ENCODE data around the gene PTDSS2. TPM values are rescaled to one million over a fixed set of nuclear protein-coding genes. Genes with fewer than 3 reads are reported as not detected.

Gene PTDSS2
- total and polyA plus RNA-seq, 4 experiments from 2014 or later = 5.5 to 26.1 (median 14.8) TPM

DNA sequence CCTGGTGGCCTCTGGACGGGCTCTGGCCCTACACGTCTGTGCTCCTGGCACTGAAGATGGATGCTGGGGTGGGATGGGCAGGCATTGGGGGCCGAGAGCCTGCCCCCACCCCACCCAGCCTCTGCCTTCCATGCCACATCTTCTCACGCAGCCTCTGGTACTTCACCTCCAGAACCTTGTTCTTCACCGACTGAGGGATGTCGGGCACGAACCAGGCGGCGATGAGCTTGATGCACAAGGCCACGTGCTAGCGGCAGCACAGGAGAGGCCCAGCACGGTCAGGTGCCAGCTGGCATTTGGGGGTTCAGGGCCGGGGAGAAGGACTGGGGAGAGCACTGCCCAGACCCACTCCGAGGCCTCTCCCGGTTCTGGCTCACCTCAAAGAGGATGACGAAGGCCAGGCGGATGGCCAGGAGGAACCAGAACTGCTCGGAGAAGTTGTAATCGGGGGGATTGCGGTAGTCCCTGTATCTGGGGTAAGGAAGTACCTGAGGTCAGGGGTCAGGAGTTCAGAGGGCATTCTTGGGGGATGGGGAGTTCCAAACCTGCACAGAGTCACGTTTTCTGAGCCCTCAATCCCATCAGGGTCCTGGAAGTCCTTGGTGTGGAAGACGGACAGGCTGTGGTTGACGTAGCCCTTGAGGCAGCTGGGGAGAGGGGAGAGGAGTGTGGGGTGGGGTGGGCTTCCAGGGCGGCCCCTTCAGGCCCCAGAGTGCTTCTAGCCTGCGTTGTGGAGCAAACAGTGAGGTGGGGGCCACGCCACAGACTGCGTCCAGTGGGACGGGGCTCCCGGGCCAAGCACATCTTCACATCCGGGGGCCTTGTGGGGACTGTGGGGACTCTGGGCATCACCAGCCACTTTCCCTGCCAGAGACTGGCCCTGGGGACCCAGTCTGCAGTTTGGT is 31.5 kb upstream of the PTDSS2 start:
- peak overlapping the region in 2 of 7 donors; percentile 79 to 82 for H3K27ac Mint-ChIP-seq
- peak in 1 of 5 donors; percentile 38 for DNase-seq

DNA sequence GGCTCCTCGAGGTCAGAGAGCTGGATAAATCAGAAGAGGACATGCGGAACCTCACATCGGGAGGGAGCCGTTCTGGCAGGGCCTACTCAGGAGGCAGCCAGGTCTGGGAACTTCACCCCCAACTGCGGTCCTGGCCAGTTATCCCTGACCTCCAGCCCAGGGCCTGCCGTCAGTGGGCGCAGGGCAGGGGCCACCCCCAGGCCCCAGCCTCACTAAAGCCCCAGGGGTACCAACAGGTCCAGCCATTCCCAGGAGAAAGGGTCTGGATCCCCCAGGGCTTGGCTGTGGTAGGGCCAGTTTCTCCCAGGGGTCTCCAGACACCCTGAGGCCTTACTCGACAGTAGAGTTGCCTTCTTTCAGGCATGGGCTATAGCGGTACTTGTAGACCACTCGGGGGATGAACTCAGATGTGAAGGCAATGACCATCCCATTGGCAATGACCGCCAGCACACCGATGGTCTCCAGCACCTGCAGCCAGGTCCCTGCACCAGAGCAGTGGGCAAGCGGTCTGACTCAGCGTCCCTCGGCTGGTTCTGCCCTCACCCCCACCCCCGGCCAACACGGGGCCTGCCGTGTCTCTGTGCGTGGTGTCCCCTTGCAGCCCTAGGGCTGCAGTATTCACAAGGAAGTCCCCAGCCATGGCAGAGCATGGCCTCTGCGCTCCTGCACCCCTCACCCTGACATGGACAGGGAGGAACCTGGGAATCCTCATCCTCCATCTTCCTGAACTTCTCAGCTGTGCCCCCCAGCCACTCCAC is 30.7 kb upstream of the PTDSS2 start:
- H3K4me1 Mint-ChIP-seq = peaks cover 2 to 31% (median 8%) of the 10 kb centered on the region in 4 donors
- peak overlapping the region in 2 of 8 donors; percentile 6 to 57 for H3K4me3 Mint-ChIP-seq
- DNase-seq = peak in 1 of 5 donors; percentile 22

More for the DNA sequence above, 31.5 kb upstream of the PTDSS2 start:
- ChIA-PET POLR2A (ENCODE audit: partially characterized antibody) (interaction anchor here (6.7 to 16.3 kb wide), 2 partner anchors 12 to 30 kb away, joined by 184 to 539 read pairs; partner anchors contain the start of genes ANO9 and PTDSS2), CTCF (ENCODE audit: partially characterized antibody) (interaction anchor here (9.3 kb wide), 1 partner anchor 32 kb away, joined by 103 read pairs; the partner anchor contains the start of gene PTDSS2)
- no peaks in the 10 kb centered on the region for H3K27me3 ChIP-seq (ENCODE audit: insufficient read depth, low read length)
- H3K36me3 ChIP-seq (ENCODE audit: insufficient read depth, low read length) = no peaks in the 10 kb centered on the region
- H3K4me1 ChIP-seq (ENCODE audit: insufficient read depth, low read length) = peaks cover 20% of the 10 kb centered on the region
- no peak overlapping the region for H3K4me3 ChIP-seq (ENCODE audit: low read length in 2 of 2)
- intact Hi-C loops (cut with micrococcal nuclease) = no loop called here
- no peak overlapping the region for H3K27ac ChIP-seq (ENCODE audit: low read depth, low read length)
- H3K36me3 Mint-ChIP-seq = peaks cover 4 to 15% of the 10 kb centered on the region in 2 donors
- no peaks in the 10 kb centered on the region for H3K9me3 Mint-ChIP-seq
- peak overlapping the region in 3 of 8 donors; percentile 57 to 73 (median 72) for H3K4me3 Mint-ChIP-seq
- H3K27me3 Mint-ChIP-seq = no peaks in the 10 kb centered on the region
- H3K4me1 Mint-ChIP-seq = peaks cover 2 to 35% (median 11%) of the 10 kb centered on the region in 4 donors
- no peaks in the 10 kb centered on the region for H3K9me3 ChIP-seq (ENCODE audit: control insufficient read depth in 1 of 2, low read length in 2 of 2)

DNA sequence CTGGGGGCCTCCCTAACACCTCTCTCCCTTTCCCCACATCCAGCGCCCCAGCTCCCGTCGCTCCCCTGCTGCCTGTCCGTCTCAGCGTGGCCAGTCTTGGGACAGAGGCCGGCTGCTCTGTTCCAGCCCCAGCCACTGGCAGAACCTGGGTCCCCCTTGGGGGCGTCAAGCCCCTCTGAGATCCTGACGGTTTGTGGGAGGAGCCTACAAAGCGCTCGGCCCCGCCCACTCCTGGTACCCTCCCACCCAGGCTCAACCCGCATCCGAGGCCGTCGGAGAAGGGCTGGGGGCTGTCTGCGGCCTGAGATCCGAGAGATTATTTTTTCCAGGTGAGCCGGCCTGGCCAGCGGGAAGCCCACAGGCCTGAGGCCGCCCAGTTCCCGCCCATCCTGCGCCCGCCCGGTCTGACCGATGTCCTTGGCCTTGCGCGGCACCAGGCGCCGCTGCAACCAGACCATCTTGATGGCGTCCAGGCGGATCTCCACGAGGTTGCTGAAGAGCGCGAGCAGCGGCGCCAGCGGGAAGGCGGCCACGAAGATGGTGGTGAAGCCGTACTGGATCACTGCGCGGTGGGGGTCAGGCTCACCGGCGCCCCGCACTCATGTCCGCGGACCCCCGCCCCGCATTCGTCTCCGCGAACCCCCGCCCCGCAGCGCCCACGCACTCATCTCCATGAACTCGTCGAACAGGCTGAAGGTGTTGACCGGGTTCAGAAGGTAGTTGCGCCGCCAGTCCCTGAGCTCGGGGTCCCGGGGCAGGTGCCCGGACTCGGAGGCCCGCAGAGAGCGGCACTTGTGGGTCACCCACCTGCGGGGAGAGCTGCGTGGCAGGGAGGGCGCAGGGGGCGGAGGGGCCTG is 29.8 kb upstream of the PTDSS2 start:
- ChIA-PET CTCF (ENCODE audit: partially characterized antibody) (no interaction called here), POLR2A (ENCODE audit: partially characterized antibody) (no interaction called here)
- Histone ChIP-seq H3K4me3 (ENCODE audit: low read length in 2 of 2) (no peak overlapping the region), H3K27me3 (ENCODE audit: insufficient read depth, low read length) (no peaks in the 10 kb centered on the region), H3K36me3 (ENCODE audit: insufficient read depth, low read length) (no peaks in the 10 kb centered on the region), H3K4me1 (ENCODE audit: insufficient read depth, low read length) (peaks cover 14% of the 10 kb centered on the region), H3K27ac (ENCODE audit: low read depth, low read length) (no peak overlapping the region), H3K9me3 (ENCODE audit: control insufficient read depth in 1 of 2, low read length in 2 of 2) (no peaks in the 10 kb centered on the region)
- peak overlapping the region in 4 of 7 donors; percentile 32 to 70 (median 47) for H3K27ac Mint-ChIP-seq
- peak in 1 of 5 donors; percentile 9 for DNase-seq
- peaks cover 0 to 23% (median 2%) of the 10 kb centered on the region in 4 donors for H3K4me1 Mint-ChIP-seq
- peak overlapping the region in 1 of 8 donors; percentile 6 for H3K4me3 Mint-ChIP-seq
- peaks cover 13% of the 10 kb centered on the region in 2 donors for H3K36me3 Mint-ChIP-seq
- no peaks in the 10 kb centered on the region for H3K9me3 Mint-ChIP-seq
- intact Hi-C loops (cut with micrococcal nuclease) = no loop called here
- no peaks in the 10 kb centered on the region for H3K27me3 Mint-ChIP-seq

More for the DNA sequence above, 30.7 kb upstream of the PTDSS2 start:
- H3K36me3 ChIP-seq (ENCODE audit: insufficient read depth, low read length) = no peaks in the 10 kb centered on the region
- H3K9me3 ChIP-seq (ENCODE audit: control insufficient read depth in 1 of 2, low read length in 2 of 2) = no peaks in the 10 kb centered on the region
- peak overlapping the region in 3 of 7 donors; percentile 32 to 82 (median 37) for H3K27ac Mint-ChIP-seq
- intact Hi-C loops (cut with micrococcal nuclease) = no loop called here
- peaks cover 16% of the 10 kb centered on the region for H3K4me1 ChIP-seq (ENCODE audit: insufficient read depth, low read length)
- H3K27ac ChIP-seq (ENCODE audit: low read depth, low read length) = no peak overlapping the region
- H3K27me3 ChIP-seq (ENCODE audit: insufficient read depth, low read length) = no peaks in the 10 kb centered on the region
- H3K9me3 Mint-ChIP-seq = no peaks in the 10 kb centered on the region
- H3K27me3 Mint-ChIP-seq = no peaks in the 10 kb centered on the region
- ChIA-PET POLR2A (ENCODE audit: partially characterized antibody) (interaction anchor here (6.7 to 16.3 kb wide), 2 partner anchors 13 to 29 kb away, joined by 184 to 539 read pairs; partner anchors contain the start of genes ANO9 and PTDSS2), CTCF (ENCODE audit: partially characterized antibody) (no interaction called here)
- H3K4me3 ChIP-seq (ENCODE audit: low read length in 2 of 2) = no peak overlapping the region
- peaks cover 6 to 15% of the 10 kb centered on the region in 2 donors for H3K36me3 Mint-ChIP-seq

DNA sequence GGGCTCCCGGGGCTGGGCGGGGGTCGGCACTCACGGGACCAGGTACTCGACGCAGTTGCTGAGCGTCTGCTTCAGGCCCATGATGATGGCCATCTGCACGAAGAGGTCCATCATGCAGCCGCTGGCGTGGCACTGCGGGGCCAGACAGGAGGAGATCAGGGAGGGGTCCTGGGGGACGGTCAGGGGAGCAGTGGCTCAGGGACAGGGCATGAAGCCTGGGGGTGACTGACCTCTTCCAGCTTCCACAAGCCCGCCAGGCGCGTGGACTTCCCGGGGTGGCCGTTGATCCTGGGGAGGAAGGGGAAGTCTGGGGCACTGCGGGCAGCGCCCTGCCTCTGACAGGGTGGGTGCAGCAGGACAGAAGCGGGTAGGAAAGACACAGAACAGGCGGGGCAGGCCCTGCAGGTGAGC is 29.2 kb upstream of the PTDSS2 start:
- H3K27ac ChIP-seq (ENCODE audit: low read depth, low read length) = no peak overlapping the region
- ChIA-PET POLR2A (ENCODE audit: partially characterized antibody) (no interaction called here), CTCF (ENCODE audit: partially characterized antibody) (no interaction called here)
- Mint-ChIP-seq H3K9me3 (no peaks in the 10 kb centered on the region), H3K27ac (no peak overlapping the region), H3K4me3 (no peak overlapping the region), H3K4me1 (peaks cover 0 to 16% (median 2%) of the 10 kb centered on the region in 4 donors), H3K27me3 (no peaks in the 10 kb centered on the region), H3K36me3 (peaks cover 16 to 17% of the 10 kb centered on the region in 2 donors)
- H3K4me1 ChIP-seq (ENCODE audit: insufficient read depth, low read length) = peaks cover 8% of the 10 kb centered on the region
- peak in 1 of 5 donors; percentile 30 for DNase-seq
- no peaks in the 10 kb centered on the region for H3K27me3 ChIP-seq (ENCODE audit: insufficient read depth, low read length)
- intact Hi-C loops (cut with micrococcal nuclease) = no loop called here
- no peaks in the 10 kb centered on the region for H3K9me3 ChIP-seq (ENCODE audit: control insufficient read depth in 1 of 2, low read length in 2 of 2)
- H3K36me3 ChIP-seq (ENCODE audit: insufficient read depth, low read length) = no peaks in the 10 kb centered on the region
- H3K4me3 ChIP-seq (ENCODE audit: low read length in 2 of 2) = no peak overlapping the region

DNA sequence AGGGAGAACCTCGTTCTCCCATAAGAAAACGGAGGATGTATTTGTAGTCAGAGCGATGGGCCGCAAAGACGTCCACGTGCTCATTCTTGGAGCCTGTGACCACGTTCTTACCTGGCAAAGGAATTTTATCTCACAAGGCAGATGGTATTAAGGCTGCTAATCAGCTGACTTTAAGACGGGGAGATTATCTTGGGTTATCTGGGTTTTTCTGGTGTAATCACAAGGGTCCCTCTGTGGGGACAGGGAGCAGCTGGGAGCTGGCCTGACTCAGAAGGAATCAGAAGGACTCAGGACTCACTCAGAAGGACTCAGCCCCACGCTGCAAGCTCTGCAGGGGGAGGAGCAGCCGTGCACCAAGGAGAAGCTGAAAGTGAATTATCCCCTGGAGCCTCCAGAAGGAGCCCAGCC is 27.8 kb upstream of the PTDSS2 start:
- peak overlapping the region in 3 of 7 donors; percentile 5 to 68 (median 32) for H3K27ac Mint-ChIP-seq
- Histone ChIP-seq H3K27me3 (ENCODE audit: insufficient read depth, low read length) (no peaks in the 10 kb centered on the region), H3K9me3 (ENCODE audit: control insufficient read depth in 1 of 2, low read length in 2 of 2) (no peaks in the 10 kb centered on the region), H3K36me3 (ENCODE audit: insufficient read depth, low read length) (no peaks in the 10 kb centered on the region), H3K4me1 (ENCODE audit: insufficient read depth, low read length) (peaks cover 6% of the 10 kb centered on the region), H3K4me3 (ENCODE audit: low read length in 2 of 2) (no peak overlapping the region), H3K27ac (ENCODE audit: low read depth, low read length) (no peak overlapping the region)
- peaks cover 0 to 11% (median 1%) of the 10 kb centered on the region in 4 donors for H3K4me1 Mint-ChIP-seq
- ChIA-PET CTCF (ENCODE audit: partially characterized antibody) (interaction anchor here (0.9 to 1.6 kb wide), 3 partner anchors 15 to 56 kb away, joined by 3 read pairs; no protein-coding TSS in a partner anchor), POLR2A (ENCODE audit: partially characterized antibody) (interaction anchor here (0.6 to 0.9 kb wide), 2 partner anchors 21 to 28 kb away, joined by 3 read pairs; partner anchors contain the start of gene PTDSS2)
- intact Hi-C loops (cut with micrococcal nuclease) = no loop called here
- no peak overlapping the region for H3K4me3 Mint-ChIP-seq
- no peaks in the 10 kb centered on the region for H3K9me3 Mint-ChIP-seq
- H3K27me3 Mint-ChIP-seq = no peaks in the 10 kb centered on the region
- peak in 1 of 5 donors; percentile 5 for DNase-seq
- peaks cover 17% of the 10 kb centered on the region in 2 donors for H3K36me3 Mint-ChIP-seq

DNA sequence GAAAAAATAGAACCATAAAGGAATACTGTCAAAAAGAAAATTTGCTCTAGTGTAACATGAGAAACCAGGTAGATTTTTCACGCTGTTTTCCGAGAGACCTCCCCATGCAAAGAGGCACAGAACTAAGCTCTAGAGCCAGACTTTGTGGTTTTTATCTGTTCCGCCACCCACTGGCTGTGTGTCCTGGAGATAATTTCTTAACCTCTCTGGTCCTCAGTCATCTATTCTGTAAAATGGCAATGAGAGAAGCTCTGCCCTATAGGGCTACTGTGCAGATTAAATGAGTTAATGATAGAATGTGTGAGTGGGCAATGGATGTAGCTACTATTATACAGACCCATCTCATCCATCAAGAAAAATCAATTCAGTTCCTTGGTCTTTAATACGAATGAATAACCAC is 25.8 kb upstream of the PTDSS2 start:
- Histone ChIP-seq H3K27ac (ENCODE audit: low read depth, low read length) (no peak overlapping the region), H3K9me3 (ENCODE audit: control insufficient read depth in 1 of 2, low read length in 2 of 2) (no peaks in the 10 kb centered on the region), H3K27me3 (ENCODE audit: insufficient read depth, low read length) (no peaks in the 10 kb centered on the region), H3K4me1 (ENCODE audit: insufficient read depth, low read length) (no peaks in the 10 kb centered on the region), H3K4me3 (ENCODE audit: low read length in 2 of 2) (no peak overlapping the region), H3K36me3 (ENCODE audit: insufficient read depth, low read length) (no peaks in the 10 kb centered on the region)
- intact Hi-C loops (cut with micrococcal nuclease) = no loop called here
- CTCF ChIA-PET (ENCODE audit: partially characterized antibody) = interaction anchor here (1.6 kb wide), 1 partner anchor 173 kb away, joined by 3 read pairs; no protein-coding TSS in a partner anchor
- no peaks in the 10 kb centered on the region for H3K27me3 Mint-ChIP-seq
- peak overlapping the region in 1 of 7 donors; percentile 4 for H3K27ac Mint-ChIP-seq
- H3K4me1 Mint-ChIP-seq = peaks cover 0 to 1% (median under 1%) of the 10 kb centered on the region in 4 donors
- POLR2A ChIA-PET (ENCODE audit: partially characterized antibody) = interaction anchor here (1.4 kb wide), 1 partner anchor 18 kb away, joined by 3 read pairs; the partner anchor contains the start of gene ANO9
- peaks cover 28% of the 10 kb centered on the region in 2 donors for H3K36me3 Mint-ChIP-seq
- no peak overlapping the region for H3K4me3 Mint-ChIP-seq
- no peaks in the 10 kb centered on the region for H3K9me3 Mint-ChIP-seq
- DNase-seq = no peak

Measured in CD4-positive, alpha-beta memory T cell (primary cell).